GM12801 (cell line): Measurements from ENCODE around the gene ALMS1.

Experiments
- TF ChIP-seq, protein P1 (sequence below): IDR thresholded peaks from one replicate; pipeline ENCODE4 v1.5.1; 2011; ENCODE audit warnings: control low read depth; ENCODE audit not compliant: insufficient read length; ENCODE audit errors: extremely low read depth

ALMS1 gene

DNA sequence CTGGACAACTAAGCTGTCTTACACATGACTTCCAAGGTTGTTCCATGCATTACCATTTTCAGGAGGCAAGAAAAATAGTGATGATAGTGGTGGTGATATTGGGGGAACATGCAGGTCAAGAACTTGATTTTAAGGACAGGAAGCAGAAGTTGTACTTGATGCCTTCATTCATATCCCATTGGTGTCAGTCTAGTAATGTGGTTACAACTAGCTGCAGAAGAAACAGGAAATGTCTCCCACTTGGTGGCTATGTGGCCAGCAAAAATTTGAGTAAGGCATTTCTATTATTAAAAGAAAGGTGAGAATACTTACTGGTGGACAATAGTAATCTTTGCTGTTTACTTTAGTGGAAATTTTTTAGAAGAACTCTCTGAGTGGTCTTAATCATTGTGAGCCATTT is 103.4 kb downstream of the ALMS1 start:
- TF ChIP-seq, protein P1, sequence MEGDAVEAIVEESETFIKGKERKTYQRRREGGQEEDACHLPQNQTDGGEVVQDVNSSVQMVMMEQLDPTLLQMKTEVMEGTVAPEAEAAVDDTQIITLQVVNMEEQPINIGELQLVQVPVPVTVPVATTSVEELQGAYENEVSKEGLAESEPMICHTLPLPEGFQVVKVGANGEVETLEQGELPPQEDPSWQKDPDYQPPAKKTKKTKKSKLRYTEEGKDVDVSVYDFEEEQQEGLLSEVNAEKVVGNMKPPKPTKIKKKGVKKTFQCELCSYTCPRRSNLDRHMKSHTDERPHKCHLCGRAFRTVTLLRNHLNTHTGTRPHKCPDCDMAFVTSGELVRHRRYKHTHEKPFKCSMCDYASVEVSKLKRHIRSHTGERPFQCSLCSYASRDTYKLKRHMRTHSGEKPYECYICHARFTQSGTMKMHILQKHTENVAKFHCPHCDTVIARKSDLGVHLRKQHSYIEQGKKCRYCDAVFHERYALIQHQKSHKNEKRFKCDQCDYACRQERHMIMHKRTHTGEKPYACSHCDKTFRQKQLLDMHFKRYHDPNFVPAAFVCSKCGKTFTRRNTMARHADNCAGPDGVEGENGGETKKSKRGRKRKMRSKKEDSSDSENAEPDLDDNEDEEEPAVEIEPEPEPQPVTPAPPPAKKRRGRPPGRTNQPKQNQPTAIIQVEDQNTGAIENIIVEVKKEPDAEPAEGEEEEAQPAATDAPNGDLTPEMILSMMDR = no peak

DNA sequence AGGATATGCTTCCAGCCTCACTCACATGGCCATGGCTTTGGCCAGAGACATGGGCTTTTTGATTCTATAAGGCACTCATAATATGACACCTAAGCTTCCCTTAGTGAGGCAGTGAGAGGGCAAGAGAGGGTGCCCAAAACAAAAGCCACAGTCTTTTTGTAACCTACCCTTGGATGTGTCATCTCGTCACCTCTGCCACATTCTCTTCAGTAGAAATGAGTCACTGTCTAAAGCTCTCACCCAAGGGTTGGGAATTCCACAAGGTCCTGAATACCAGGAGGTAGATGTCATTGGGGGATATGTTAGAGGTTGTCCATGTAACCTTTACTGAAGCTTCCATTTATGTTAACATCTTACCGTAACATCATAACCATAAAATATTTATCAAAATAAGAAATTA is 108.4 kb downstream of the ALMS1 start:
- TF ChIP-seq, protein P1 = no peak

DNA sequence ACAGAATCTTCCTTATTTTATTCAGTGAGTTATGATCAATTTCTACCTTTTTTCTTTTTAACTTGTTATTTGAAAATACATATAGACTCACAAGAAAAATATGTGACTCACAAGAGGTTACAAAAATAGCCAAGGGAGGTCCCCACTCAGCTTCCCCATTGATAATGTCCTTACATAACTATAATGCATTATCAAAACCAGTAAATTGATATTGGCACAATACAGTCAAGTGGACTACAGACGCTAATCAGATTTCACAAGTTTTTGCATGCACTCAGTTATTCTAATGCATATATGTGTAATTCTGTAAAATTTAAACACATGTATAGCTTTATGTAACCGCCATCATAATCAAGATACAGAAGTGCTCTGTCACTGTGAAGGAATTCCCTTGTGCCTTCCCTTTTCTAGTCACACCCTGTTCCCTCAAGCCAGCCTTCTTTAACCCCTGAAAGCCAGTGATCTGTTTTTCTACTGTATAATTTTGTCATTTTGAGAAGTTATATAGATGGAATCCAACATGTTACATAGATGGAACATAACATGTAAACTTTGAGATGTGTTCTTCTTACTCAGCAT is 118.4 kb downstream of the ALMS1 start:
- TF ChIP-seq, protein P1 = no peak

DNA sequence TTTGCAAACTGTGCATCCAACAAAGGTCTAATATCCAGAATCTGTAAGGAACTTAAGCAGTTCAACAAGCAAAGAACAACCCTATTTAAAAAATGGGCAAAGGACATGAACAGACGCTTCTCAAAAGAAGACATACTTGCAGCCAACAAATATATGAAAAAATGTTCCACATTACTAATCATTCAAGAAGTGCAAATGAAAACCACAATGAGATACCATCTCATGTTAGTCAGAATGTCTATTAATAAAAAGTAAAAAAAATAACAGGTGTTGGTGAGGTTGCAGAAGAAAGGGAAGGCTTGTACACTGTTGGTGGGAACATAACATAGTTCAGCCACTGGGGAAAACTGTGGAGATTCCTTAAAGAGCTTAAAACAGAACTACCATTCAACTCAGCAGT is 130.4 kb downstream of the ALMS1 start:
- TF ChIP-seq, protein P1 = no peak

DNA sequence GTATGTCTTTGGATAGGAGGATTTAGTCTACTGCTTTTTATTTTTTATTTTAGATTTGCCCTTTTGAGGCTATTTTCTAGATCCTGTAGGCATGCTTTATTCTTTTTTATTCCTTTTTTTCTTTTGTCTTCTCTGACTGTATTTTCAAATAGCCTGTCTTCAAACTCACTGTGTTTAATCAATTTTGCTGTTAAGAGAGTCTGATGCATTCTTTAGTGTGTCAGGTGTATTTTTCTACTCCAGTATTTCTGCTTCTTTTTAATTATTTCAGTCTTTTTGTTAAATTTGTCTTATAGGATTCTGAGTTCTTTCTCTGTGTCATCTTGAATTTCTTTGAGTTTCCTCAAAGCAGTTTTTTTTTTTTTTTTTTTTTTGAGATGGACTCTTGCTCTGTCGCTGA is 143.1 kb downstream of the ALMS1 start:
- TF ChIP-seq, protein P1 = no peak

DNA sequence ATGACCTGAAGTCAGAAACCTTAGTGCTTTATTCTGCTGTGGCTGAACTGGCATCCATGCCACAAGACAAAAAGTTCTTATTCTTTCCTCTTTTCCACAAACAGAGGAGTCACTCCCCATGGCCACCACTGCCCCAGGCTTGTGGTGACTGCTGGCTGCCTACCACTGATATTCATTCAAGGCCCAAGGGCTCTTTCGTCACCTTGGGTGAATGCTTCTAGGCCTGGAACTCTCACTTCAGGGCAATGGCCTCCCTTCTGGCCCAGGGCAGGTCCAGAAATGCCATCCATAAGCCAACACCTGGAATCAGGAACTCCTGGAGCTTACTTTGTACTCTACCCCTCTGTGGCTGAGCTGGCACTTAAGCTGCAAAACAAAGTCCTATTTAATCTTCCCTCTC is 146.7 kb downstream of the ALMS1 start:
- TF ChIP-seq, protein P1 = no peak

DNA sequence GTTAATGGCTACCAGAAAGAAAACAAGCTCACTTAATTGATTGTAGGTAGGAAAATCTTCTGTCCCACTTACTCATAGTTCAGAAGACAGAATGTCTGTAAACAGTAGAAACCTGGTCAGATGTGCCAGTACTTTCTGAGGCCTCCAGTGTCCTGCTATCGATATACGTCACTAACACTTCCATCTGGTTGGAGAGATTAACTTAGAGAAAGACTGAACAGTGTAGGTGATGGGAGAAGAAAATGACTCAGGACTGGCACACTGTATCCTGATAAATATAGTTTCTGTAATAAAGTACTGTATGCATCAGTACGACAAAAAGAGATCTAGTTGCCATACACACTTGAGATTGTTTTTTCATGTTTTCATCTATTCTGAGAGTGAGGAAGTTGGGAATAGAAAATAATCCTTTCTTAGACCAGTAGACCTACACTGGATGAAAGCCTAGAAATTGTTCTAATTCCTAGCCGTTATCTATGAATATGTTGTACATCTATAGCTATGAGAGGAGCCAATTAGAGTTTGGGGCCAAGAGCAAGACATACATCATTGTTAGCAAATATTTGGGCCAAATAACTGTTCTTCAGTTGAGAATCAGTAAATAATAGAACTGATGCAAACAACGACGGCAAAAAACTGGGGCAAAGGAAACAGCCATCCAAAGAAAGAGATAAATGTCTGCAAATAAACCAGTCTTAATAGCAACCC is 150.7 kb downstream of the ALMS1 start:
- TF ChIP-seq, protein P1 = no peak
